ENCODE data around the gene PLCB3.

Gene PLCB3

DNA sequence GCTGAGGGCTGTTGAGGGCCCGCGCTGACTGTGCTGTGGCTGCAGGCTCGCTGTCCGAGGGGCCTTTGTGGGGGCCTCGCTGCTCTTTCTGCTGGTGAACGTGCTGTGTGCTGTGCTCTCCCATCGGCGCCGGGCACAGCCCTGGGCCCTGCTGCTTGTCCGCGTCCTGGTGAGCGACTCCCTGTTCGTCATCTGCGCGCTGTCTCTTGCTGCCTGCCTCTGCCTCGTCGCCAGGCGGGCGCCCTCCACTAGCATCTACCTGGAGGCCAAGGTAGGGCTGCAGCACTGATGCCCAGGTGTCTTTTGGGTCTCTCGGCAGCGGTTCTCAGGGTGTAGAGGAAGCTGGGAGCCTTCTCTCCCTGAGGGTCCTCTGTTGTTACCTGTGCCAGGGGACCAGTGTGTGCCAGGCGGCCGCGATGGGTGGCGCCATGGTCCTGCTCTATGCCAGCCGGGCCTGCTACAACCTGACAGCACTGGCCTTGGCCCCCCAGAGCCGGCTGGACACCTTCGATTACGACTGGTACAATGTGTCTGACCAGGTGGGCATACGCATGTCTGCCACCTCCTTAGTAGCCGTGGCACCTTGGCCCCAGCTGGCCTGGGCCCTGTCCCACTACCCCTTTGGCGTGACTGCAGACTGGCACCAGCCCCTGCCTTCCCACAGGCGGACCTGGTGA is 36.5 kb downstream of the PLCB3 start:
- no peak for DNase-seq (ENCODE audit: low read depth in 2 of 2)

DNA sequence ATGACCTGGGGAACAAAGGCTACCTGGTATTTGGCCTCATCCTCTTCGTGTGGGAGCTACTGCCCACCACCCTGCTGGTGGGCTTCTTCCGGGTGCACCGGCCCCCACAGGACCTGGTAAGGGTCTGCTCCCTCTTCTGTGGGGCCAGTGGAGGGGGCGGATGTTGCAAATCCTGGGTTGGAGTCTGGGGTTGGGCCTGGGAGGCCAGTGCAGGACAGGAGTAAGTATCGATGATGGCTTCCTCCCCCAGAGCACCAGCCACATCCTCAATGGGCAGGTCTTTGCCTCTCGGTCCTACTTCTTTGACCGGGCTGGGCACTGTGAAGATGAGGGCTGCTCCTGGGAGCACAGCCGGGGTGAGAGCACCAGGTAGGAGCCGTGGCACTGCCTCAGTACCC is 37.0 kb downstream of the PLCB3 start:
- DNase-seq (ENCODE audit: low read depth in 2 of 2), result no peak

DNA sequence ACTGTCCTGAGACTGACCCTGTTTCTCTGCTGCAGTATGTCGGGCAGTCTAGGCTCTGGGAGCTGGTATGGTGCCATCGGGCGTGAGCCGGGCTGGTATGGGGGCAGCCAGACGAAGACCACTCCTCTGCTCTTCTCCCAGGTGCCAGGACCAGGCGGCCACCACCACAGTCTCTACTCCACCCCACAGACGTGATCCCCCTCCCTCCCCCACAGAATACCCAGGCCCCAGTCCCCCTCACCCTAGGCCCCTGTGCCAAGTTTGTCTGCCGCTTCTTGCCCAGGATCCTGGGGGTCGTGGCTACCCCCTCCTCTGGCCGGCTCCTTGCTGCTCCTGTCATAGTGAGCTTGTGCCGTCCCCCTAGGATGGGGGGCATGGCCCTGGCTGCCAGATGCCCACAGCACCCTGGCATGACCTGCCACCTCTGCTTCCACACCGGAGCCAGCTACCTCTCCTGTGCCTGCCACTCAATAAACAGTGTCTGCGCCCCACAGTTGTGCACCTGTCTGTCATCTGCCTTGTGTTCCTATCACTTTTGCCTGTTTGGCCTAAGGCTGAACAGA is 37.8 kb downstream of the PLCB3 start:
- DNase-seq (ENCODE audit: low read depth in 2 of 2), result no peak

GRCh38 chr11:64290352-64291261 is 39.3 kb downstream of the PLCB3 start:
- DNase-seq (ENCODE audit: low read depth in 2 of 2), result no peak

DNA sequence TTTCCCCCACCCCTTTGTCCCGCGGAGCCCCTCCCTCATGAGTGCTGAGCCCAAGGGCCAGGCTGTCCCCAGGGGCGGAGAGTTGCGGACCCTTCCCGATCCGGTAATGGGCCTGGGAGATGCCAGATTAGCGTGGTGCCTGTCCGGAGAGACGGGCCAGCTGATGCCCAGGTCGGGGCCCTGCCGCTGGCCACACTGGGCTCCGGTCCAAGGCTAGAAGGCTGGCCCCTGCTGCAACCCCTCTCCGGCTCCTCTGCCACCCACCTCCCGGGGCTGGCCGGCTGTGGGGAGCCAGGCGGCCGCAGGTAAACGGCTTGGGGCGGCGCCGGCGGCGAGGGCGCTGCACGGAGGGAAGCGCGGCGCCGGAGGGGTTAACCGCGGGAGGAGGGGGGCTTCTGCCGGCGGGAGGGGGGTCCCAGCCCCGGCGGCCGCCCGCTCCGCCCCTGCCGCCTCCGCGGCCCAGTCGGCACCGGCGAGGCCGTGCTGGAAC is 40.0 kb downstream of the PLCB3 start, which contains the start of gene KCNK4:
Gene KCNK4 (plus strand): TSS at position 41 of the 490 bp plus-strand sequence. CDS start 1,717 bp downstream, outside the sequence.
- DNase-seq (ENCODE audit: low read depth in 2 of 2), result no peak

DNA sequence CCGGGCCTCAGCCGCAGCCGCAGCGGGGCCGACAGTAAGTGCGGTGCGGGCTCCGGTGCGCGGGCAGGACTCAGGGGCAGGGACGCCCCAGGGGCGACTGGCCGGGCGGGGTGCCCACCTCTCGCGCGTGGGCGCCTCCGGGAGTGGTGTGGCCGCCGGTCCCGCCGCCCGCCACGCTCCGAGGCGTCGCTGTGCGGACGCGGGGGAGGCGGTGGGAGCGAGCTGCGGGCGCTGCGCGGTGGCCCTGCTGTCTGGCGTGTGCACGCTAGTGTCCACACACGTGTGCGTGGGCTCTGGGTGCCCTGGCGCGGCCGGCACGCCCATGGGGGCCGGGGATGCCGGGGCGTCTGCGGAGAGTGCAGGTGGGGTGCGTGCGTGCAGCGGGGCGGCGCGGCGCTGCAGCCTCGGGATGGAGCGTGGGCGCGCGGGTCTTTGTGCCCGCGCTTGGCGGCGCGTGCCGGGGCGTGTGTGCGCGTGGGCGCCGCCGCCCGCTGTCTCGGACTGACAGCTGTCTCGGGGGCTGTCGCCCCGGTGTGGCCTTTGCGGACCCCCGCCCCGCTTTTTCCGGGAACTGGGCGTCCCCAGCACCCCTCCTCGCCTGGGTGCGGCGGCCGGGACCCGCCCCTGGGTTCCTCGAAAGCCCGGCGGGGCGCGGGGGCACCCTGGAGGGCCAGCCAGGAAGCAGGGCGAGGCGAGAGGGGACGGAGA is 40.6 kb downstream of the PLCB3 start:
- DNase-seq (ENCODE audit: low read depth in 2 of 2), result no peak

- DNase-seq (ENCODE audit: low read depth in 2 of 2), result no peak
Measured at GRCh38 chr11:64292460-64293254, 41.3 kb downstream of the PLCB3 start.

DNA sequence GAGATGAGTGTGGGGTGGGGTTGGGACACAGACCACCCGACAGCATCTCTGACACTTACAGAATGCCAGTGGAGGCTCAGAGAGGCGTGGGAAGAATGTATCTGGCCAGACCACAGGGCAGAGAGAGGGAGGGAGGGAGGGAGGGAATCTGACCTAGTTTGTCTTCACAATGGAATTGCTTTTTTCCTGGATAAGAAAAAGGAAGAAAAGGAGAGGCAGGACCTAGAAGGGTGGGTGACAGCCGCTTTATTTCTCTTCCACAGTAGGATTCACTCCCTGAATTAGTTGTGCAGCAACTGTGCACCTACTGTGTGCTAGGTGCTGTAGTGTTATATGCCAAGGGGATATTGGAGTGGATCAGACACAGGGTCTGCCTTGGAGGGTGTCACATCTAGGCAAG is 43.4 kb downstream of the PLCB3 start:
- DNase-seq (ENCODE audit: low read depth in 2 of 2), result no peak

DNA sequence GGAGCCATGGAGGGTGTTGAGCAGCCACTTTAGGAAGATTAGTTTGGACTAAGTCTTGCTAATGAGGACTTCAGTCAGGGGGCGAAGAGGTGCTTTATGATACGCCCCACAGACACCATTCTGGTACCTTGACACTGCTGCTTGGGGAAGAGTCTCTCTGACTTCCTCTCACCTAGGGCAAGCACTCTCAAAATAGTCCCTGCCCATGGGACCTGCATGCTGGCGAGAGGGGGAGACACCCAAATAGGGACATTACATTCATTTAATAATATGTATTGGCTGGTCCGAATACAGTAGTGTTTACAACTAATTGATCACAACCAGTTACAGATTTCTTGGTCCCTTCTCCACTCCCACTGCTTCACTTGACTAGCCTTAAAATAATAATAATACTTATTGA is 44.4 kb downstream of the PLCB3 start:
- no peak for DNase-seq (ENCODE audit: low read depth in 2 of 2)

DNA sequence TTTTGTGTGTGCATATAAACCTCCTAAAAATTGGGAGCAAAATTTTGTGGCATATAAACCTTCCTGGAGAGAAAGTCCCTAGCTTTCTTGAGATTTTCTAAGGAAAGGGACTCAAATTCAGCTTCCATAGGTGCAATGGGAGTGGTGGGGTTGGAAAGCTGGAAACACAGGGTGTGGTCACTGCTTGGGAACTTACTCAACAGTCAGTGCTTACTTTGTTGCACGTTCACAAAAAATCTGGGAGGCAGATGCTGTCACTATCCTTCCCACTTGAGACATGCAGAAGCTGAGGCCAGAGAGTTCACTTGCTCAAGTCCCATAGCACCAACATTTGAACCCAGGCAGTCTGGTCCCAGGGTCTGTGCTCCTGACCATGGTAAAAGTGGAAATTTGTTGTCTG is 44.9 kb downstream of the PLCB3 start:
- no peak for DNase-seq (ENCODE audit: low read depth in 2 of 2)

GRCh38 chr11:64296830-64297698 is 45.7 kb downstream of the PLCB3 start:
- DNase-seq (ENCODE audit: low read depth in 2 of 2), result no peak

- no peak for DNase-seq (ENCODE audit: low read depth in 2 of 2)
Measured at GRCh38 chr11:64297699-64298358, 46.5 kb downstream of the PLCB3 start.

- no peak for DNase-seq (ENCODE audit: low read depth in 2 of 2)
Measured at GRCh38 chr11:64298966-64299846, 47.9 kb downstream of the PLCB3 start.

DNA sequence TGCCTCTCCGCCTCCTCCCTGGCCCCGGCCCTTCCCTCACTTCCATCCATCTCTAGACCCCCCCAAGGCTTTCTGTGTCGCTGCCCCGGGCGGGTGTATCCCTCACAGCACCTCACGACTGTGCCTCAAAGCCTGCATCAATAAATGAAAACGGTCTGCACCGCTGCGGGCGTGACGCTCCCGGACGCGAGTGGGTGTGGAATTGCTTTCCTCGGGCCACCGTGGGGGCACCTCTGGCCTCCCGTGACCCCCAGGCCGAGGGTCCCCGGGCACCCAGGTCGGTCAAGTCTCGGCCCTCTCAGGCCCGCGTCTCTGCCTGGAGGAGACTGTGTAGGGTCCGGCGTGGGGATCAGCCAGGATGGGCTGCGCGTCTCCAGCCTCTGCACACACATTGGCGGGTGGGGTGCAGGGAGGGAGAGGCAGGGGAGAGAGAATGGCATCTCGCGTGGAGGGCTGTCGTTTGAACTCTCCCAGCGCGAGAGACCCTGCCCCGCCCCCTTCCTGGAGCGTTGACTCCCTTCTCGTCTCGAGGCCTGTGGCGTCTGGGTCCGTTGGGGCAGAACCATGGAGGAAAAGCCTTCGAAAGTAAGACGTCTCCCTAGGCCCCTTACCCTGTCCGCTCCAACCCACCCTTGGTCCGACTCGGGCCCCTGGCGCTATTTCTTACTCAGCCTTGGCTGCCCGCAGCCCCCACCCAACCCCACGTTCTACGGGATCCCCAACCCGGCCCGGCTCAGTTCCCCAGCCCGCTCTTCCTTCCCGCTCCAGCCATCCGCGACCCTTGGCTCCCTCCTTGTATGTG is 48.7 kb downstream of the PLCB3 start, which contains the start of gene CATSPERZ:
Gene CATSPERZ (plus strand): TSS at position 512 of the 802 bp plus-strand sequence. CDS start 53 bp downstream, at position 565.
- DNase-seq (ENCODE audit: low read depth in 2 of 2), result no peak

GRCh38 chr11:64303109-64304031 is 52.0 kb downstream of the PLCB3 start:
- no peak for DNase-seq (ENCODE audit: low read depth in 2 of 2)

DNA sequence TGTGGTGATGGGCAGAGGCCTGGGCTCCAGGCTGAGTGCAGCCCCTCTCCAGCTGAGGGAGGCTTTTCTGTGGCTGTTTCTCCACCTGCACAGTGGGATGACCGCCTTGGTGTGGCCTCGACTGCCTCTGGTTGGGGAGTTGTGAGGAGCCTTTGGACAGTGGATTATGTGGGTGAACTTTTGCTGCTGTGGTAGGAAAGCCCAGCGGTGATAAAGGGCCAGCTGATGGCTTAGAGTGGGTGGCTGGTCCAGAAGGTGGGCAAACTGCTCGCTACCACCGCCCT is 52.6 kb downstream of the PLCB3 start:
- no peak for DNase-seq (ENCODE audit: low read depth in 2 of 2)

All from stimulated activated CD4-positive, alpha-beta T cell treated with anti-CD3 and anti-CD28 coated beads, Interleukin-12 subunit alpha, Interleukin-12 subunit beta, amount 100 ng/mL, for 24 hours (primary cell).